Measurements from ENCODE around the gene FBXW4.
"Not testable (repeated sequence)": the region's sequence is repeated elsewhere in the genome, so short reads cannot be mapped to it uniquely, and the experiment has no call there.

FBXW4 gene

DNA sequence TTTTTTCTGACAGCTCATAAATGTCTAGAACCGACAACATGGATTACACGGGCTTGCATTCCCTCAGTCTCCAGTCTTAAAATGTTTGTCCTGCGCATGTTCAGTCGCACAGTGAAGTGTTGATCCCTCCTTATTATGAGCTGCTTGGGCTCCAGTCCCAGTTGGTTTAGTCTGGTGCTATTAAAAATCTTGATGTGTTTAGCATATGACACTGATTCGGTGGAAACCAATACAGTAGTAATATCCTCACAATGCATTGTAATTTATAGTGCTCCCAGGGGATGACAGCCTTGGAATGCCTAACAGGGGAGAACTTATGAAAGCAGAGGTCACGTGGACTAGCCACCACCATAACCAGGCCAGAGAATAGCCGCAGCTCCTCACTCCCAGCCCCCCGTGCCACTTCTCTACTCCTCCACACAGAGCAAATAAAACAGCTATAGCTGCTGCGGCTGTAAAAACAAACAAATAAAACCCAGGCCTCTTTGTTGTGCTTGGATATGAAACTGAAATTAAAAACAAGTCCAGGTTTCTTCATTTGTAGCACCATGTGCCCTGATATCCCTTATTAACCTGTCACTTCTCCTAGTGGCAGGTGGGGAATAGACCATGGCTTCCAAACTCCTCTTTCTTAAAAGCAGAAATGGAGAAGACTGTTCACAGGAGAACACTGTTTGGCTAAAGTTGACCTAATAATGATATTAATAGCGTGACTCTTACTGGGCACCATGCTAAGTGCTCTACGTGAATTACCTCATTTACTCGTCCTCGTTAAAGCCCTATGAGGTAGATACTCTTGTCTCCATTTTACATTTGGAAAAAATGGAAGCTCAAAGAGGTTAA, 99.2 kb downstream of the FBXW4 start:
- intact Hi-C loops (cut with DNase I) = no loop called here
- DNase-seq = peak in 2 of 10 donors; percentile 18 to 24

DNA sequence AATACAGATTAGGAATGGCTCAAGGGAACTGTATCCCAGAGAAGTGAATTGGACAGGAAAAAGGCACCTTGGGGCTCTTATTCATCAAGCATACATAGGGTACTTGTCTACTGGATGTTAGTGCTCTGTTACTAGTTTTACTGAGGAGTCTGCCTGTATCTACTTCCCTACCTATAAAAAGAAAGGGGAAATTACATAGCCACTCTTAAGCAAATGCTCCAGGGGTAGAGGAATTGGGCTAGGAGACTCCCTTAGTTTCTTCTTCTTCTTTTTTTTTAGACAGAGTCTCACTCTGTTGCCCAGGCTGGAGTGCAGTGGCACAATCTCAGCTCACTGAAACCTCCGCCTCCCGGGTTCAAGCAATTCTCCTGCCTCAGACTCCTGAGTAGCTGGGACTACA, 101.6 kb downstream of the FBXW4 start:
- peak in 1 of 10 donors; percentile 15 for DNase-seq

DNA sequence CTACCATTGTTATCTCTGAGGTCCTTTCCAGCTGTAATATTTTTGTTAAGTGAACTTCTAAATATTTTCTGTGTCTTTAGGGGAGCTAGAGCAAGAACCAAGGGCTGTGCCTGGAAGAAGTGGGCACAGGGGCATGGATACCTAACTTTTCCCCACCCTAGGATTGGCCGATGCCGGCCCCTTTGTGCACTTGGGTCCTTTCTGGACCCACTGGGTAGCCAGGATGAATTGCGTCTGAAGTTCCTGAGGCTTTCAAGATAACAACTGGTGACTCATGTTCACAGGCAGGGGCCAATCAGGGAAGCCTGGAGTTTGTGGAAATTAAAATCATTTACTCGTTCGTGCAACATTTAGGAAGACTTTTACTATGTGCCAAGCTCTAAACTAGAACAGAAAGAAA, 106.1 kb downstream of the FBXW4 start:
- intact Hi-C loops (cut with DNase I) = no loop called here
- DNase-seq = peak in 2 of 10 donors; percentile 8 to 17

More for the DNA sequence above, 101.6 kb downstream of the FBXW4 start:
- intact Hi-C loops (cut with DNase I) = not testable (repeated sequence)

DNA sequence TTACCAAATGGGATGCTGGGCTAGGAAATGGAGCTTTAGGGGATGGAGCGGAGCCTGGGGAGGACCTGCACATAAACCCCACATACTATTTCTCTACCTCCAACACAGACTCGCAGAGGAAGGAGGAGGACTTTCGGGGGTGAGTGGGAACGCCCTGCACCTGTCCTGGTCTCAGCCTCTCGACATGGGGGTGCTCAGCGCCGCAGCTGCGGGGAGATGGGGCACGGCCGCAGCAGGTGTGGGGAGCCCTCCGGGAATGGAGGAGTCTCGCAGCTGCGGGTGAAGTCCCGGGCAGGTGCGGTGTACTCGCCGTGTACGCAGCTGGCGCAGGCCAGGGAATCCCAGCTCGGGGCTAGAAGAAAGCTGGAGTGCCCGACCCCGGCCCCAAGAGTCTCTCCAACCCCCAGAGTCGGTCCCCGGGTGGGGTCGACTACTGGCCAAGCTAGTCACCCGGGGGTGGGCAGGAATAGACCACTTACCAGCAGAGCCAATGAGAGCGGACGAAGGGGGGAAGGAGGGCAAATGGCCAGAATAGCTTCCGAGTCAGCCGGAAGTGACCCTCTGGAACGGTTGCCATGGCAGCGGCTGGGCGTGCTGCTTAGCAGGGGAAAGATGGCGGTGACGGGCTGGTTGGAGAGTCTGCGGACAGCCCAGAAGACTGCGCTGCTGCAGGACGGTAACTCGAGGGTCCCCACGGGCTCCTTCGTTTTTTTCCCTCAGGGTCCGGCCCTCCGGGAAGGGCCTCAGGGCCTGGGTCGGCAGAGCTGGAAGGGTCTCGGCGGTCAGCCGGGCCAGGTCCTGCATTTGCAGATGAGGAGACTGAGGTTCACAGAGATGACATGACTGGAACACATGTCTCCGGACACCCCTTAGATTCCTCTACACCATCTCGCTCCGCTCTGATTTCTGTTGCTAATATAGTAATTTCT, 107.0 kb downstream of the FBXW4 start, which contains the start of the genes DPCD and POLL:
Gene DPCD (plus strand): TSS at position 597 of the 929 bp plus-strand sequence. CDS start 16 bp downstream, at position 613.
Gene POLL (minus strand): TSS at position 533 of the 929 bp plus-strand sequence. CDS start 897 bp downstream, outside the sequence.
- peak; percentile 93 to 99 (median 98) for DNase-seq

DNA sequence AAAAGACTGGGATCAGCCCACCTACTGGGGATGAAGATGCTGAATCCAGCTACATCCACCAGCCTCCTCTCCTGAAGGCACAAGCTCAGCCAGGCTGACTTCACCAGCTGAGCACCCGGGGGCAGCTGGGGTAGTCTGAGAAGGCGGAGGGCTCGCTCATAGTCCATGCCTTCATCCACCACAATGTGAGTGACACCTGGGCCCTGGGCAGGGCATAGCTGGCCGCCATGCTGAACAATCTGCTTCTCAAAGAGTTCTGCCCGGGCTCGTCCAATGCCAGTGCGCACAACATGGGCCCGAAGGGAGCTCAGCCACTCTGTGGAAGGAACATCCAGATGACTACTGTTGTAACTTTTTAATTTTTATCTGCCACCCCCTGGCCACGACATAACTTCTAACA, 109.1 kb downstream of the FBXW4 start:
- intact Hi-C loops (cut with DNase I) = no loop called here

More for the DNA sequence above, 107.0 kb downstream of the FBXW4 start, which contains the start of the genes DPCD and POLL:
- intact Hi-C loops (cut with DNase I) = no loop called here

DNA sequence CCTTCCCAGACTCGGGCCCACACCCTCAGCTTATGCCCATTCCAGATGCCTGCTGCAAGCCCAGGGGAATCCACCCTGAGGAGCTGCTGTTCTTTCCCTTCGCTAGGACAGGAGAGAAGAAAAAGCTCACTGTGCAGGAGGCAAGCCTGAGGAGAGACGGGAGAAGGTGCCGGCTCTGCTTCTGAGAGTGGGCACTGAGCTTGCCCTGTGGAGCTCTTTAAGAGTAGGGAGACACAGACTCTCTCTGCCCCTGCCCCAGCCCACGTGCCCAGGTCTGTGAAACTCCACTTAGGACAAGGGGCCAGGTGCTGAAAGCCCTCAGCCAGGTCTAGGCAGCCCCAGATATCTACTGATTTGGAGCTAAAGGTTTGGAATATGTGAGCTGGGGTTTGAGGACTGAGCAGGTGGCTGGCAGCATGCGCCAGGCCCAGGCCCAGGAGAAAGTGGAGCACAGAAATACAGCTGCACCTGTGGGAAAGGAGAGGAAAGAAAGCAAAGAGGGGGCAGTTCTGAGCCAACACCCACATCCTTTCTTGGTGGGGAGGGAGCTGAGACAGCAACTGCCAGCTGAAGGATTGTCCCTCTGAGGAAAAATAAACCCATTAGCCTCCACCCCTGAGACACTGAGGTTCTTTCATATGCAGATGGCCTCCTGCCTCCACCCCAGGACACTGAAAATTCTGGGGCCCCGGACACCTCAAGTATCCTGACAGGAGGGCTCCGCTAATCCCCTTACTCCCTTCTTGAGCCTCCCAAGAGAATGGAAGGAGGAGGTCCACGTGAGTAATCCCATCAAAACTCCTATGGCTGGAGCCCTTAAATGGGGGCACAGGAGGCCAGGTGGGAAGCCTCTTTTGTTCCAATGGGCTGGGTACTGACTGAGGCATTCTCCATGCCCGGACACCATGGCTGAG, 114.2 kb downstream of the FBXW4 start:
- peak in 2 of 10 donors; percentile 52 to 75 for DNase-seq
- intact Hi-C loops (cut with DNase I) = no loop called here

More for the DNA sequence above, 109.1 kb downstream of the FBXW4 start:
- peak in 2 of 10 donors; percentile 51 to 52 for DNase-seq

DNA sequence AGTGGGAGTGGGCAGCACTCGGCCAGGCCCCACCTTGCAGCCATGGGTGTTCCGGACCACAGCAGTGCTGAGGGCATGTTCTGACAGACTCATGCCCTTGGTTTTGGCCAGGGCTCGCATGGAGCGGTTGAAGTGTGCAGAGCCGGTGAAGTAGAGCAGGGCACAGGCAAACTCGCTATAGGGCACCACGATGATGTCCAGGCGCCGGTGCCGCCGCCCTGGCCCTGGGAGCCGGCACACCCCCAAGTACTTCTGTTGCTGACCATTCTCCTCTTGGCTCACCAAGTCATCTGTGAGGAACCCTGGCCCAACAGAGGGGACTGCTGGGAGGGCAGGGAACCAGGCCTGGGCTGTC, 115.5 kb downstream of the FBXW4 start:
- intact Hi-C loops (cut with DNase I) = loop anchor here (10.0 kb wide), 1 partner anchor 285 kb away; no protein-coding TSS in a partner anchor
- DNase-seq = peak in 1 of 10 donors; percentile 75

DNA sequence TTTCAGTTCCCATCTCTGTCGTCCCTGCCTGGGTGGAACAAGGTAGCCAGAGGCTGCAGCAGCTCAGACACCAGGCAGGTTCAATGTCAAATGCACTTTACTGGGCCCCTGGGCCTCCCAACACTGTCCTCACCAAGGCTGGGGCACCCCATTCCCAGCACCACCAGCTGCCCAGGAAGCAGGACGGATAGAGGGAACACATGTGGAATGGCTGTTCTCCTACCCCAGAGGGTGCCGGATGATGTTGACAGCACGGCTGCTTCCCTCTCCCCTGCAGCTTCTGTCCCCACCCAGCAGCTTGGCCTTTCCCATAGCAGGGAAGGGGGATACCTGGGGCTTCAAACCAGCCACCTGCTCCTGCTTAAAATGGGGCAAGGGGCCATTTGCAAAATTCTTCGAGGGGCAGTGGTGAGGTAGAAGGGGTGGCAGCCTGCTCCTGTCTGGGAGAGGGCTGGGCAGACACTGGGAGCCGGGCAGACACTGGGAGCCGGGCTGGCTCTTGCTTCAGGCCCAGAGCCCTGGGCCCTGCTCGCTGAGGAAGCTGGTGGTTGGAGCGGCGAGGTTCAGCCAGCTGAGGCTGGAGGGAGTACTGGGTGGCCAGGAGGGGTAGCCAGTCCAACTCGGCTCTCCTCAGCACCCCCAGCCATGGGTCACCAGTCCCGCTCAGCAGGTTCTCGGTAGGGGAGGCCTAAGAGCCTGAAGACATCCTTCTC, 116.0 kb downstream of the FBXW4 start:
- DNase-seq = peak in 1 of 10 donors; percentile 75
- intact Hi-C loops (cut with DNase I) = loop anchor here (10.0 kb wide), 1 partner anchor 284 kb away; no protein-coding TSS in a partner anchor

DNA sequence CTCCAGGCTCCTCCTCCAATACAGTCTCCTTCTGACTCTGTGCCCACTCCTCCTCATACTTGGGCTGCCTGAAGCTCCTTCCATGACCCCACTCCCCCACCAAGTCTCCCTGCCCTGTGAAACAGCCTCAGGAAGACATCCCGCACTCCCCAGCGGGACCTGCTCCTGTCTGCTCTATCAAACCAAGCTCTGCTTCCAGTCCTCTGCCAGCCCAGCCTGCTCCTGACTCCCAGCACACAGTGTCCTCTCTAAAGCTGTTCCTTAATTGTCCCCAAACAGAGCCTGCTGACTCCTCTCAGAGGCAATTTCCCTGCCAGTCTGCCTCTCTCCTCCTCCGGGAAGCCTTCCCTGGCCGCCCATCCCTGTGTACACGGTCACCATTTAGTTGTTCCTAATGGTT, 116.8 kb downstream of the FBXW4 start:
- intact Hi-C loops (cut with DNase I) = loop anchor here (10.0 kb wide), 1 partner anchor 283 kb away; no protein-coding TSS in a partner anchor
- DNase-seq = peak in 1 of 10 donors; percentile 61

DNA sequence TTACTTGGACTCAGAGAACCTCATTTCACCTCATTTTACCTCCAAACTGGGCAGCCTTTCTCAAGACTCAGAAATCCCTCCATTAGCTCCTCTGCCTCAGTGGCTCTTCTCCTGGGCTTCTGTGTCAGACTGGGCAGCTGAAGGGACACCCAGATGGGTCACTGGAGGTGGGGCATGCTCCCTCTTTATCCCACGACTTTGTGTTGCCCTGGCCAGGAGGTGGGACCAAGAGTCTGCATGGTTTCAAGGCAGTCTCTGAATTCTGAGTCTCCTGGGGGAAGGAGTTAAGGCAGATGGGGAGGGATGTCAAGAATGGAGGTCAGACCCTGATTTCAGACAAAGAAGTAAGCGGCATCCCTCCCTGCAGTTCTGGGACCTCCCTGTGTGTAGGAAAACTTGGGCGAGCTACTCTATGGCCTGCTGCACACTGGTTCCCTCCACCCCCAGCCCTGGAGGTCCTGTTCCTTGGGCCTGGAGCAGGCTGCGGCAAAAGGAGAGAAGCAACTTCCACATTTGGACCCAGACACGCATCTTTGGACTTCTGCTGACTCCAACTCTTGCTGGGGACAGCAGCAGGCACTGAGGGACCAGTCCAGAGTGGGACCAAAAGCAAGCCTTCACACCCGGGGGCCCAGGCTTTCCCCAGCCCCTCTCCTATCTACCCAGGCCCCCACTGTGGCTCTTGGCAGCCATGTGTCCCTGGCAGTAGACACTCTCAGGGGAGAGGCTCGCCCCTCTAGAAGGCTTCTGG, 117.7 kb downstream of the FBXW4 start:
- DNase-seq = peak in 1 of 10 donors; percentile 73
- intact Hi-C loops (cut with DNase I) = loop anchor here (10.0 kb wide), 1 partner anchor 282 kb away; no protein-coding TSS in a partner anchor

DNA sequence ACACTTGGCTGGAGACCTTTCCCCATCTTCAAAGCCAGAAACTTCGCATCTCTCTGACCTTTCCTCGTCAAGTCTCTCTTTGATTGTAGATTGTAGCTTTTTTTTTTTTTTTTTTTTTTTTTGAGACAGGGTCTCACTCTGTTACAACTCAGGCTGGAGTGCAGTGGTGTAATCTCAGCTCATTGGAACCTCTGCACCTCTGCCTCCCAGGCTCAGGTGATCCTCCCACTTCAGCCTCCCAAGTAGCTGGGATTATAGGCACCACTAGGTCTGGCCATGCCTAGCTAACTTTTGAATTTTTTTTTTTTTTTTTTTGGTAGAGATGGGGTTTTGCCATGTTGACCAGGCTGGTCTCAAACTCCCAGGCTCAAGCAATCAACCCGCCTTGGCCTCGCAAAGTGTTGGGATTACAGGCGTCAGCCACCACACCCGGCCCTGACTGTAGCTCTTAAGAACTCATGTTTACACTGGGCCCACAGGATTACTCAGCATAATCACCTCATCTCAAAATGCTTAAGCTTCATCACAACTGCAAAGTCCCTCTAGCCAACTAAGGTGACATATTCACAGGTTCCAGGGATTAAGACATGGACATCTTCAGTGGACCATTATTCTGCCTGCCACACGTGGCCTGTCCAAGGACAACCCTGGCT, 118.6 kb downstream of the FBXW4 start:
- intact Hi-C loops (cut with DNase I) = loop anchor here (10.0 kb wide), 1 partner anchor 282 kb away; no protein-coding TSS in a partner anchor
- DNase-seq = peak in 1 of 10 donors; percentile 12

DNA sequence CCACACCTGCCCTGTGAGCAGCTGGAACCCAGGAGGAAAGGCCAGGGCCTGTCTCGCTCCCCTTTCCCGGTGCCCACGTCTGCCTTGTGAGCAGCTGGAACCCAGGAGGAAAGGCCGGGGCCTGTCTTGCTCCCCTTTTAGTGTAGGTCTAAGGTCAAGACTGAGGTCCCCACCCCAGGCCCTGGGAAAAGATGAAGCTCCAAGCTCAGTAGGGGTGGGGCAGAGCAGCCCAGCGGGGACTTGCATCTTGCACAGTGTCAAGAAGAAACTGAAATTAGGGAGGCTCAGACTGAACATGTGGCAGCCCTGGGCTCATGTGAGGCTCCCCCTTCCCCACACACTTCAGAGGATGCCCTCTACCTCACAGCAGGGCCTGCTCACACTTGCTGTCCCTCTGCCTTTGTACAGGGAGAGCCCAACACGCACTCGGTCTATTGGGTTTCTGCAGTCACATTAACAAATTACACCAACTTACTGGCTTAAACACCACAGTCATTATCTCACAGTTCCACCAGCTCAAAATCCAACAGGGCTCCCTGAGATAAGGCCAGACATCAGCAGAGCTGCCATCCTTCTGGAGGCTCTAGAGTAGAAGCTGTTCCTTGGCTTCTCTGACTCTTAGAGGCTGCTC, 119.3 kb downstream of the FBXW4 start:
- intact Hi-C loops (cut with DNase I) = loop anchor here (10.0 kb wide), 1 partner anchor 281 kb away; no protein-coding TSS in a partner anchor

DNA sequence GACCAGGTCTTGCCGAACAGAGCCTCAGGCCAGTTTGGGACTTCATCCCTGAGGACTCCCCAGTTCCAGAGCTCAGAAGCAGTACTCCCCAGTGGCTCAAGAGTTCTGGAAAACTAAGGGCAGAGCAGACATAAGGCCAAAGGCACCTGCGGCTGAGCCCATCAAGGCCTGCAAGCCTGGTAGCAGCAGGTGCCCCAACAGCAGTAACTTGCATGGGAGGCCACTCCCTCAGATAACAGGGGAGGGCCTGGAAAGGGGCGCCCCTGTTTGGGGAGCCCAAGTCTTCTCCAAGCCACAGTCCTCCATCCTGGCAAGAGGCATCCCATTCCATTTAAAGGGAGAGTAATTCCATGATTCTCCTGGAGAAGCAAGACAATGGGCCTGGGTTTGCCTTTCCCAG, 119.9 kb downstream of the FBXW4 start:
- peak in 1 of 10 donors; percentile 48 for DNase-seq
- intact Hi-C loops (cut with DNase I) = loop anchor here (10.0 kb wide), 1 partner anchor 280 kb away; no protein-coding TSS in a partner anchor

More for the DNA sequence above, 119.3 kb downstream of the FBXW4 start:
- peak in 1 of 10 donors; percentile 26 for DNase-seq

DNA sequence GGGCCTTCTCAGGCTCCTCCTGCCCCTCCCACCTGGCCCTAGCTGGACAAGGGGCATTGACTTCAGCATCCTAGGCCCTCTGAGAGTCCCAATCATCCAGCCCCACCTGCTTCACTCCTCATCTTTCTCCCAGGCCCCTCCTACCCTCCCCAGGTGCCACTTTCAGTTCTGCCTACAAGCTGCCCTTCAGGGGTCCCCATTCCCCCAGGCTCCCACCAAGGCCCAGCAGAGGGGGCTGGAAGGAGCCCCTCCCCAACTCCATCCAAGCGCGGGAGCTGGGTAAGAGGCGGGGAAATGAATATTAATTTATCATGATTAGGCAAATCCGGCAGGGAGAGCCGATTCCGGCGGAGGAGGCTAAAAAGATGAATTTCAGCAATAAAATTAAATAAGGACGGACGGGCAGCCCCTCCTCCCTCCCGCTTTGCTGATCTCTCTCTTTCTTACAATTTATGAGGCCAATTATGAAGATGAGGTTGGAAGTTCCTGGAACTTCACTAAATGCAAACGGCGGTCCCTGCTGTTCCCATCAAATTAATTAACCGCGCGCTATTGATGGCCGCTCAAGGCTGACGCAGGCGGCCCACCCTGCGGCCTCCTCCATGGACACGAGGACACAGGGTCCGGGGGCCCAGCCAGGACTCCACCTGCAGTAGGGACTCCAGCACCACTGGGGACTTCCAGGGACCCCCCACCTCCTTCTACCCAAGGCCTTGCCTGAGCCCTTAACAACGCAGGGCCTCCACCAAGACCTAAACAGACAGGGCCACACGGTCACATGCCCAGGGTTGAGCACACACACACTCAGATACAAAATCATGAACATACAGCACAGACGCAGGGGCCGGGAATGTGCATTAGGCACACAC, 120.9 kb downstream of the FBXW4 start:
- intact Hi-C loops (cut with DNase I) = loop anchor here (10.0 kb wide), 1 partner anchor 279 kb away; no protein-coding TSS in a partner anchor
- DNase-seq = peak in 1 of 10 donors; percentile 81

DNA sequence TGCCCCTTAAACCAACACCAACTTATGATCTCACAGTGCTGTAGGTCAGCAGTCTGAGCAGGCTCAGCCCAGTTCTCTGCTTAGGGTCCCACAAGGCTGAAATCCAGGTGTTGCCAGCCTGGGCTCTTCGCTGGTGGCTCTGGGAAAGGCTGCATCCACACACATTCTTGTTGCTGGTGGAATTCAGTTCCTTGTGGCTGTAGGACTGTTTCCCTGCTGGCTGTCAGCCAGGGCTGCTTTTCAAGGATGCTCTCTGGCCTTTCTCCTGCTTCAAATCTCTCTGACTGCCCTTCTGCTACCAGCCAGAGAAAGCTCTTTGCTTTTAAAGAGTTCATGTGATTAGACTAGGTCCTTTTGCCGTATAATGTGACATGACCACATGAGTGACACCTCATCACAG, 122.2 kb downstream of the FBXW4 start:
- peak in 1 of 10 donors; percentile 75 for DNase-seq
- intact Hi-C loops (cut with DNase I) = loop anchor here (10.0 kb wide), 1 partner anchor 278 kb away; no protein-coding TSS in a partner anchor
